Gastrocnemius medialis (tissue), 4 donors: ENCODE results near the gene IGLL5. TPM values are rescaled to one million over a fixed set of nuclear protein-coding genes. Genes with fewer than 3 reads are reported as not detected.

Source experiments
- ATAC-seq, 2 donors: fragments of 150-250 bp; one replicate each; pipeline ENCODE4 v1.9.1; 2016
- DNase-seq, 2 donors: peaks; one replicate each; pipeline ENCODE4 v3.0.0-alpha.2; 2019
- H3K27ac ChIP-seq, 4 donors: fragments of 200-600 bp; sonication (generic); 1 replicate in 1 of 4; 2 replicates in 3 of 4; pipeline ENCODE4 v1.5.1; 2016 to 2018; ENCODE audit warnings: mild to moderate bottlenecking in 2 of 4, moderate library complexity in 1 of 4
- H3K27me3 ChIP-seq, 3 donors: fragments of 200-600 bp; sonication (generic) in 2 of 3; 1 replicate in 1 of 3; 2 replicates in 2 of 3; pipeline versions ENCODE4 v1.5.1 to v1.6.0; 2016 to 2019; ENCODE audit warnings: mild to moderate bottlenecking in 1 of 3, moderate library complexity in 1 of 3
- H3K36me3 ChIP-seq, 2 donors: fragments of 200-600 bp; sonication (generic) in 1 of 2; one replicate each; pipeline ENCODE4 v1.5.1; 2017 to 2018
- H3K4me1 ChIP-seq, 2 donors: fragments of 200-600 bp; sonication (generic) in 1 of 2; one replicate each; pipeline ENCODE4 v1.5.1; 2016 to 2017; ENCODE audit warnings: mild to moderate bottlenecking in 2 of 2
- H3K4me3 ChIP-seq, 4 donors: fragments of 200-600 bp; sonication (generic) in 3 of 4; 1 replicate in 1 of 4; 2 replicates in 3 of 4; pipeline ENCODE4 v1.5.1; 2016 to 2019; ENCODE audit warnings: mild to moderate bottlenecking in 2 of 4
- H3K9me3 ChIP-seq, 3 donors: fragments of 200-600 bp; sonication (generic) in 2 of 3; 1 replicate in 1 of 3; 2 replicates in 2 of 3; pipeline ENCODE4 v1.5.1; 2016 to 2019
- POLR2A ChIP-seq, 2 donors: fragments of 450-650 bp; IDR thresholded peaks; one replicate each; pipeline ENCODE4 v1.6.1; 2017; ENCODE audit warnings: antibody characterized with exemption in 2 of 2, mild to moderate bottlenecking in 2 of 2, moderate library complexity in 2 of 2
- in situ Hi-C, 4 donors: fragments of 200-750 bp; cut with MboI; loops; one replicate each; pipeline versions ENCODE4 v1.15.0 to v1.8.0; 2017; ENCODE audit warnings: low sequenced_read_pairs in 4 of 4
- intact Hi-C: fragments of 100-400 bp; cut with DNase I; formaldehyde crosslinking; loops from one replicate; pipeline ENCODE4 v1.15.1; 2023; ENCODE audit warnings: low total_unique reads
- total RNA-seq, 4 donors: library from RNA; depleted of rRNA; stranded (reverse); fragments of >200 nt; gene quantifications; one replicate each; pipeline versions ENCODE4 v1.1.0 to v1.2.3, GENCODE V29; 2016
- TF ChIP-seq, protein P1 (sequence below), 5 experiments: fragments of 450-650 bp in 3 of 5; fragments of 200-600 bp in 2 of 5; sonication (generic) in 2 of 5; IDR thresholded peaks in 4 of 5; conservative IDR thresholded peaks in 1 of 5; 1 replicate in 4 of 5; 2 replicates in 1 of 5; pipeline ENCODE4 v1.5.1; 2016 to 2019; ENCODE audit warnings: antibody characterized with exemption in 5 of 5, mild to moderate bottlenecking in 3 of 5, moderate library complexity in 3 of 5

Gene IGLL5
- under 1 TPM in 1 of 4 donors, not detected in 3; 0.49 TPM for total RNA-seq

DNA sequence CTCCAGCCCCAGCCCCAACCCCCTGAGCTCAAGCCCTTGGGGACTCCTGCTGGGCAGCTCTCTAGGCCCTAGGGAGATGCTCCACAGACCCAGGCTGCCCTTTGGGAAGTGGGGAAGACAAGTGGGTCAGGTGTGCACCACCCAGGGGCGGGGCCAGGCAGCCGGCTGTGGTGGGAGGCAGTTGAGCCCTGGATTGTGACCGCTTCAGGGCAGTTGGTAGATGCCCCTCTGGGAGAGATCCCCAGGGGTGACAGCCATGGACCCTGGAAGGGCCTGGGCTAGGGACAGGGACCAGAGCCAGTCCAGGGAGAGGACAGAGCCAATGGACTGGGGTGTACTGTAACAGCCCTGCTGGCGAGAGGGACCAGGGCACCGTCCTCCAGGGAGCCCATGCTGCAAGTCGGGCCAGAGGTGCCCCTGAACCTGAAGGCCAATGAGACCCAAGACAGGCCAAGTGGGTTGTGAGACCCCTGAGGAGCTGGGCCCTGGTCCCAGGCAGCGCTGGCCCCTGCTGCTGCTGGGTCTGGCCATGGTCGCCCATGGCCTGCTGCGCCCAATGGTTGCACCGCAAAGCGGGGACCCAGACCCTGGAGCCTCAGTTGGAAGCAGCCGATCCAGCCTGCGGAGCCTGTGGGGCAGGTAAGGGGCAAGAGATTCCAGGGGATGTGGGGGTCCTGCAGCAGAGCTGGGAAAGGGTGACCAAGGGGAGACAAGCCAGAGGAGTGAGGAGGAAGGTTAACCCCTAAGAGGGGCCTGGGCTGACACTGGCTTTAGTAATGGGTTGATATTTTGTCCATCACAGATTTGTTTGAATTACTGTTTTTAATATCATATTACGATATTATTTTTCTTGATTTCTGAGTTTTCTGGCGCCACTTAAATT, at the start of gene IGLL5:
Gene IGLL5, plus strand, starts transcription at position 196 of the 883 bp plus-strand sequence. Its CDS starts 238 bp downstream, at position 434.
- DNase-seq, result no peak
- in situ Hi-C loops, result loop anchor here in 1 of 4 donors (10.0 kb wide), 1 partner anchor 173 kb away; no protein-coding TSS in a partner anchor
- TF ChIP-seq POLR2A (IDR thresholded peaks at IDR 0.05), result no peak
- TF ChIP-seq, protein P1, sequence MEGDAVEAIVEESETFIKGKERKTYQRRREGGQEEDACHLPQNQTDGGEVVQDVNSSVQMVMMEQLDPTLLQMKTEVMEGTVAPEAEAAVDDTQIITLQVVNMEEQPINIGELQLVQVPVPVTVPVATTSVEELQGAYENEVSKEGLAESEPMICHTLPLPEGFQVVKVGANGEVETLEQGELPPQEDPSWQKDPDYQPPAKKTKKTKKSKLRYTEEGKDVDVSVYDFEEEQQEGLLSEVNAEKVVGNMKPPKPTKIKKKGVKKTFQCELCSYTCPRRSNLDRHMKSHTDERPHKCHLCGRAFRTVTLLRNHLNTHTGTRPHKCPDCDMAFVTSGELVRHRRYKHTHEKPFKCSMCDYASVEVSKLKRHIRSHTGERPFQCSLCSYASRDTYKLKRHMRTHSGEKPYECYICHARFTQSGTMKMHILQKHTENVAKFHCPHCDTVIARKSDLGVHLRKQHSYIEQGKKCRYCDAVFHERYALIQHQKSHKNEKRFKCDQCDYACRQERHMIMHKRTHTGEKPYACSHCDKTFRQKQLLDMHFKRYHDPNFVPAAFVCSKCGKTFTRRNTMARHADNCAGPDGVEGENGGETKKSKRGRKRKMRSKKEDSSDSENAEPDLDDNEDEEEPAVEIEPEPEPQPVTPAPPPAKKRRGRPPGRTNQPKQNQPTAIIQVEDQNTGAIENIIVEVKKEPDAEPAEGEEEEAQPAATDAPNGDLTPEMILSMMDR (IDR thresholded peaks at IDR 0.05 in 4 of 5, conservative IDR thresholded peaks at IDR 0.05 in 1 of 5), result no peak
- Histone ChIP-seq H3K27me3 (no peaks in the 10 kb centered on the region), H3K9me3 (no peaks in the 10 kb centered on the region), H3K27ac (no peak within 1 kb of the TSS), H3K4me3 (no peak within 1 kb of the TSS), H3K36me3 (no peaks in the 10 kb centered on the region), H3K4me1 (no peaks in the 10 kb centered on the region)
- intact Hi-C loops, result loop anchor here (10.0 kb wide), 1 partner anchor 73 kb away; no protein-coding TSS in a partner anchor
- ATAC-seq, result no peak

- Histone ChIP-seq H3K9me3 (no peaks in the 10 kb centered on the region), H3K36me3 (no peaks in the 10 kb centered on the region), H3K4me1 (no peaks in the 10 kb centered on the region), H3K4me3 (no peak overlapping the region), H3K27me3 (peaks cover 0 to 10% (median 8%) of the 10 kb centered on the region in 3 donors), H3K27ac (no peak overlapping the region)
- intact Hi-C loops (no loop called here), in situ Hi-C loops (loop anchor here in 1 of 4 donors (25.0 kb wide), 1 partner anchor 299 kb away; the partner anchor contains the start of genes RAB36 and RSPH14)
- ATAC-seq, result no peak
- TF ChIP-seq POLR2A (IDR thresholded peaks at IDR 0.05), result no peak
- TF ChIP-seq, protein P1 (IDR thresholded peaks at IDR 0.05 in 4 of 5, conservative IDR thresholded peaks at IDR 0.05 in 1 of 5), result no peak
- no peak for DNase-seq
These were observed 49.3 kb upstream of the IGLL5 start for GRCh38 chr22:22838148-22838786.

GRCh38 chr22:22839570-22840314, 47.9 kb upstream of the IGLL5 start:
- TF ChIP-seq, protein P1 (IDR thresholded peaks at IDR 0.05 in 4 of 5, conservative IDR thresholded peaks at IDR 0.05 in 1 of 5), result no peak
- TF ChIP-seq POLR2A (IDR thresholded peaks at IDR 0.05), result no peak
- Histone ChIP-seq H3K4me1 (no peaks in the 10 kb centered on the region), H3K36me3 (no peaks in the 10 kb centered on the region), H3K27ac (no peak overlapping the region), H3K27me3 (peaks cover 0 to 10% (median 8%) of the 10 kb centered on the region in 3 donors), H3K9me3 (no peaks in the 10 kb centered on the region), H3K4me3 (no peak overlapping the region)
- intact Hi-C loops, result no loop called here
- DNase-seq (no peak), ATAC-seq (no peak)
- in situ Hi-C loops, result loop anchor here in 1 of 4 donors (25.0 kb wide), 1 partner anchor 298 kb away; the partner anchor contains the start of genes RAB36 and RSPH14

DNA sequence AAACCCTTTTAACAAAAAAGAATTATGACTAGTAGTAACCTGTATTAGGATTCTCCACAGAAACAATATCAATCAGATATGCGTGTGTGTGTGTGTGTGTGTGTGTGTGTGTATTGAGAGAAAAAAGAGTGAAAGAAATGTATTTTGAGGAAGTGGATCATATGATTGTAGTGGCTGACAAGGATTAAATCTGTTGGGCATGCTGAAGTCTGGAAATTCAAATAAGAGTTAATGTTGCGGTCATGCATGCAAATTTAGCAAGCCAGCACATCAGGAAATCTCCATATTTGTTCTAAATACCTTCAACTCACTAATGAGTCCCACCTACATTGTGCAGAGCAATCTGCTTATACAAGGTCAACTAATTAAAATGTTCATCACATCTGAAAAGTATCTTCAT, 46.8 kb upstream of the IGLL5 start:
- DNase-seq (no peak), ATAC-seq (no peak)
- Histone ChIP-seq H3K4me1 (no peaks in the 10 kb centered on the region), H3K4me3 (no peak overlapping the region), H3K27me3 (peaks cover 0 to 9% (median 5%) of the 10 kb centered on the region in 3 donors), H3K36me3 (no peaks in the 10 kb centered on the region), H3K27ac (no peak overlapping the region), H3K9me3 (no peaks in the 10 kb centered on the region)
- no peak for TF ChIP-seq POLR2A (IDR thresholded peaks at IDR 0.05)
- TF ChIP-seq, protein P1 (IDR thresholded peaks at IDR 0.05 in 4 of 5, conservative IDR thresholded peaks at IDR 0.05 in 1 of 5), result no peak
- in situ Hi-C loops, result loop anchor here in 1 of 4 donors (25.0 kb wide), 1 partner anchor 297 kb away; the partner anchor contains the start of genes RAB36 and RSPH14
- intact Hi-C loops, result no loop called here
